B cell (primary cell): ENCODE results near the gene CTDNEP1. TPM values are rescaled to one million over a fixed set of nuclear protein-coding genes. Genes with fewer than 3 reads are reported as not detected.

Experiments used
- ATAC-seq: fragments of 200-7000 bp; cut with Tn5 transposase; one replicate; pipeline ENCODE4 v1.10.0; 2021; ENCODE audit warnings: low read depth, mild to moderate bottlenecking, moderate number of reproducible peaks, moderate library complexity
- CTCF ChIA-PET: fragments of 350-600 bp; sonication (Branson Sonifier 250); formaldehyde crosslinking; loops from one replicate; lab custom pipeline; 2021; ENCODE audit warnings: antibody characterized with exemption, inconsistent platforms; lab: Charles Lee
- POLR2A ChIA-PET: fragments of 350-600 bp; sonication (Branson Sonifier 250); formaldehyde crosslinking; loops from one replicate; lab custom pipeline; 2021; ENCODE audit warnings: antibody characterized with exemption; lab: Charles Lee
- DNase-seq: peaks from one replicate; pipeline ENCODE4 v3.0.0; 2013
- H2AFZ ChIP-seq: 2 replicates; pipeline ENCODE4 v1.6.1; 2012; ENCODE audit warnings: mild to moderate bottlenecking, low read depth, low read length; ENCODE audit not compliant: insufficient read depth, poor library complexity, severe bottlenecking
- H3K27ac ChIP-seq, 2 donors: 1 replicate in 1 of 2; 2 replicates in 1 of 2; pipeline ENCODE4 v1.5.1; 2012 to 2013; ENCODE audit warnings: low read length in 2 of 2, mild to moderate bottlenecking in 2 of 2, moderate library complexity in 1 of 2
- H3K27me3 ChIP-seq, 4 experiments: fragments of 200-600 bp in 1 of 4; sonication (generic) in 1 of 4; replicated peaks in 1 of 4; 1 replicate in 2 of 4; 2 replicates in 2 of 4; pipeline versions ENCODE4 v1.6.1 to v1.7.0; 2013 to 2016; ENCODE audit warnings: low read length in 3 of 4, mild to moderate bottlenecking in 2 of 4, mixed read lengths in 1 of 4, moderate library complexity in 1 of 4; ENCODE audit not compliant: insufficient read depth in 4 of 4, control insufficient read depth in 3 of 4; ENCODE audit errors: control extremely low read depth in 1 of 4
- H3K36me3 ChIP-seq, 2 experiments: replicated peaks in 1 of 2; 1 replicate in 1 of 2; 2 replicates in 1 of 2; pipeline versions ENCODE4 v1.6.1 to v1.7.1; 2013; ENCODE audit warnings: low read length in 1 of 2; ENCODE audit not compliant: insufficient read depth in 2 of 2, control insufficient read depth in 1 of 2; ENCODE audit errors: control extremely low read depth in 1 of 2, extremely low read depth in 1 of 2
- H3K4me1 ChIP-seq, 2 donors: fragments of 200-600 bp in 1 of 2; sonication (generic) in 1 of 2; 1 replicate in 1 of 2; 2 replicates in 1 of 2; pipeline versions ENCODE4 v1.5.1 to v1.6.1; 2013 to 2017; ENCODE audit warnings: low read length in 2 of 2; ENCODE audit not compliant: control insufficient read depth in 2 of 2, insufficient read depth in 2 of 2
- H3K4me2 ChIP-seq: replicated peaks from 2 replicates; pipeline ENCODE3; 2012; ENCODE audit warnings: mild to moderate bottlenecking, low read depth, low read length; ENCODE audit not compliant: poor library complexity, severe bottlenecking
- H3K4me3 ChIP-seq, 5 experiments: fragments of 200-600 bp in 1 of 5; sonication (generic) in 1 of 5; 1 replicate in 3 of 5; 2 replicates in 2 of 5; pipeline versions ENCODE4 v1.5.1 to v1.7.0; 2011 to 2016; ENCODE audit warnings: low read length in 4 of 5, mild to moderate bottlenecking in 4 of 5, low read depth in 2 of 5, control low read depth in 1 of 5, moderate library complexity in 1 of 5; ENCODE audit not compliant: insufficient read depth in 1 of 5; ENCODE audit errors: control extremely low read depth in 1 of 5, extremely low read depth in 1 of 5
- H3K79me2 ChIP-seq: fragments of 200-600 bp; sonication (generic); one replicate; pipeline ENCODE4 v1.6.0; 2016; ENCODE audit warnings: low read length; ENCODE audit not compliant: control insufficient read depth, insufficient read depth
- H3K9ac ChIP-seq: fragments of 200-600 bp; sonication (generic); 2 replicates; pipeline ENCODE4 v1.6.1; 2017; ENCODE audit warnings: mild to moderate bottlenecking, low read length, moderate library complexity
- H3K9me3 ChIP-seq, 3 donors: one replicate each; pipeline versions ENCODE4 v1.6.1 to v1.7.1; 2013; ENCODE audit warnings: low read length in 2 of 3; ENCODE audit not compliant: control insufficient read depth in 2 of 3, insufficient read depth in 1 of 3; ENCODE audit errors: control extremely low read depth in 1 of 3
- H4K20me1 ChIP-seq: 2 replicates; pipeline ENCODE4 v1.6.0; 2012; ENCODE audit warnings: mild to moderate bottlenecking, low read length; ENCODE audit not compliant: insufficient read depth, control insufficient read depth, poor library complexity, severe bottlenecking
- H3K27ac Mint-ChIP-seq: one replicate; pipeline ENCODE4 v1.8.0; 2021; ENCODE audit warnings: mixed read lengths
- H3K27me3 Mint-ChIP-seq: one replicate; pipeline ENCODE4 v1.8.0; 2021; ENCODE audit warnings: mixed read lengths
- H3K4me1 Mint-ChIP-seq: one replicate; pipeline ENCODE4 v1.8.0; 2021; ENCODE audit warnings: mixed read lengths
- H3K4me3 Mint-ChIP-seq: one replicate; pipeline ENCODE4 v1.8.0; 2021; ENCODE audit warnings: mixed read lengths
- H3K9me3 Mint-ChIP-seq: one replicate; pipeline ENCODE4 v1.8.0; 2022; ENCODE audit warnings: mixed read lengths; ENCODE audit not compliant: insufficient read depth
- EZH2 ChIP-seq: IDR thresholded peaks from 2 replicates; pipeline ENCODE4 v1.6.1; 2012; ENCODE audit warnings: borderline replicate concordance, low read depth, mild to moderate bottlenecking, moderate library complexity, low read length; ENCODE audit not compliant: insufficient read depth, poor library complexity, severe bottlenecking
- WGBS: methylation state at CpG from one replicate; pipeline ENCODE4 v1.1.5; 2013; ENCODE audit warnings: missing lambda C conversion rate; ENCODE audit not compliant: insufficient coverage; 5-methylcytosine and 5-hydroxymethylcytosine counted together
- intact Hi-C: fragments of 100-400 bp; cut with micrococcal nuclease; formaldehyde crosslinking; loops from one replicate; pipeline ENCODE4 v1.10.0; 2022
- polyA plus RNA-seq: library from polyadenylated mRNA; depleted of rRNA; stranded (reverse); fragments of >200 nt; gene quantifications from 2 replicates; pipeline ENCODE4 v1.2.3, GENCODE V29; 2012
- total RNA-seq, 2 donors: library from RNA; stranded (reverse); fragments of 120-200 nt in 1 of 2; gene quantifications; 1 replicate in 1 of 2; 2 replicates in 1 of 2; pipeline versions ENCODE4 v1.2.3 to v1.2.4, GENCODE V29; 2013 to 2022
- TF ChIP-seq, protein P1 (sequence below): fragments of 200-600 bp; IDR thresholded peaks from one replicate; pipeline ENCODE4 v1.8.0; 2022; ENCODE audit warnings: antibody characterized with exemption, mild to moderate bottlenecking

Gene CTDNEP1
- total and polyA plus RNA-seq, 2 donors (not counting 1 experiment from before 2014, with no cell fraction given): 125 to 162 TPM

DNA sequence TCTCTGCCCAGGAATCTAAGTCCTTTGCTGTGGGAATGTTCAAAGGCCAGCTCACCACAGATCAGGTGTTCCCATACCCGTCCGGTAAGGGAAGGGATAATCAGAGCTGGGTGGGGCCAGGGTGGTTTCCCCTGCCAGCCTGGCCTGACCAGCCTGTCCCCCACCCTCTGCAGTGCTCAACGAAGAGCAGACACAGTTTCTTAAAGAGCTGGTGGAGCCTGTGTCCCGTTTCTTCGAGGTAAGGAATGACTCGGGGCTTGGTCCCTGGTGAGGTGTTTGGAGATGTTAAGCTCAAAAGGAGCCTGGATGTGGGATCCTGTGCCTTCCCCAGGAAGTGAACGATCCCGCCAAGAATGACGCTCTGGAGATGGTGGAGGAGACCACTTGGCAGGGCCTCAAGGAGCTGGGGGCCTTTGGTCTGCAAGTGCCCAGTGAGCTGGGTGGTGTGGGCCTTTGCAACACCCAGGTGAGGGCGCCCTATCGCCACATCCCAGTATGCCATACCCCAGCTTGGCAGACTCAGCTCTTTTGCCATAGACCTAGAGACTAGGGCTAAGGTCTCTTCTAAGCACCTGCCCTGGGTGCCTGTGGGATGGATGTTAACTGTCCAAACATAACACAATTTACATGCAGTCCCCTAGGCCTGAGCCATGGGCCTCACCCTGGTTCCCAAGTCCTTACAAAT, 30.8 kb downstream of the CTDNEP1 start:
- Mint-ChIP-seq H3K27me3 (no peaks in the 10 kb centered on the region), H3K9me3 (no peaks in the 10 kb centered on the region), H3K4me3 (peak overlapping the region; percentile 97), H3K27ac (peak overlapping the region; percentile 93), H3K4me1 (peaks cover 44% of the 10 kb centered on the region)
- Histone ChIP-seq H3K9ac (peak overlapping the region; percentile 83), H3K4me3 (peak overlapping the region; percentile 31 to 86 (median 80)), H3K9me3 (no peaks in the 10 kb centered on the region), H3K27me3 (no peaks in the 10 kb centered on the region), H3K79me2 (peaks cover 7% of the 10 kb centered on the region), H3K4me2 (peak overlapping the region; percentile 94), H3K4me1 (peaks cover 18 to 41% of the 10 kb centered on the region in 2 donors), H3K36me3 (peaks cover 0 to 32% of the 10 kb centered on the region in 2 experiments), H4K20me1 (no peaks in the 10 kb centered on the region), H3K27ac (peak overlapping the region; percentile 28 to 78), H2AFZ (peak overlapping the region; percentile 86)
- peak; percentile 34 for ATAC-seq
- ChIA-PET CTCF (interaction anchor here (0.7 to 3.8 kb wide), 17 partner anchors 9 to 216 kb away, joined by 3 to 47 read pairs (median 5); partner anchors contain the start of genes ACAP1, DVL2, GABARAP and PHF23), POLR2A (interaction anchor here (0.5 to 9.1 kb wide), 7 partner anchors 17 to 224 kb away, joined by 3 to 157 read pairs (median 3); partner anchors contain the start of genes CTDNEP1, DVL2, ELP5 and GABARAP)
- WGBS: 42% methylated on average over 10 of the region's 11 CpGs
- DNase-seq: peak; percentile 77
- intact Hi-C loops: loop anchor here (1.0 to 2.0 kb wide), 2 partner anchors 60 to 76 kb away; no protein-coding TSS in a partner anchor
- no peak for TF ChIP-seq EZH2
- TF ChIP-seq, protein P1, sequence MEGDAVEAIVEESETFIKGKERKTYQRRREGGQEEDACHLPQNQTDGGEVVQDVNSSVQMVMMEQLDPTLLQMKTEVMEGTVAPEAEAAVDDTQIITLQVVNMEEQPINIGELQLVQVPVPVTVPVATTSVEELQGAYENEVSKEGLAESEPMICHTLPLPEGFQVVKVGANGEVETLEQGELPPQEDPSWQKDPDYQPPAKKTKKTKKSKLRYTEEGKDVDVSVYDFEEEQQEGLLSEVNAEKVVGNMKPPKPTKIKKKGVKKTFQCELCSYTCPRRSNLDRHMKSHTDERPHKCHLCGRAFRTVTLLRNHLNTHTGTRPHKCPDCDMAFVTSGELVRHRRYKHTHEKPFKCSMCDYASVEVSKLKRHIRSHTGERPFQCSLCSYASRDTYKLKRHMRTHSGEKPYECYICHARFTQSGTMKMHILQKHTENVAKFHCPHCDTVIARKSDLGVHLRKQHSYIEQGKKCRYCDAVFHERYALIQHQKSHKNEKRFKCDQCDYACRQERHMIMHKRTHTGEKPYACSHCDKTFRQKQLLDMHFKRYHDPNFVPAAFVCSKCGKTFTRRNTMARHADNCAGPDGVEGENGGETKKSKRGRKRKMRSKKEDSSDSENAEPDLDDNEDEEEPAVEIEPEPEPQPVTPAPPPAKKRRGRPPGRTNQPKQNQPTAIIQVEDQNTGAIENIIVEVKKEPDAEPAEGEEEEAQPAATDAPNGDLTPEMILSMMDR: peak; percentile 54
